Parathyroid adenoma (tissue), 2 donors: ENCODE results near the gene CLIC3.

Experiments used
- H2AFZ ChIP-seq: fragments of 300-600 bp; sonication (generic); one replicate; pipeline ENCODE4 v1.7.0; 2017; ENCODE audit warnings: antibody characterized with exemption, mild to moderate bottlenecking
- H3K27ac ChIP-seq: fragments of 300-600 bp; sonication (generic); one replicate; pipeline ENCODE4 v1.7.0; 2017
- H3K27me3 ChIP-seq: fragments of 300-600 bp; sonication (generic); one replicate; pipeline ENCODE4 v1.7.0; 2017; ENCODE audit warnings: low read length; ENCODE audit not compliant: control insufficient read depth, insufficient read depth
- H3K36me3 ChIP-seq: fragments of 300-600 bp; sonication (generic); one replicate; pipeline ENCODE4 v1.7.0; 2017; ENCODE audit warnings: low read length; ENCODE audit not compliant: control insufficient read depth, insufficient read depth
- H3K4me1 ChIP-seq: fragments of 300-600 bp; sonication (generic); one replicate; pipeline ENCODE4 v1.7.0; 2017; ENCODE audit warnings: control low read depth
- H3K4me2 ChIP-seq: fragments of 300-600 bp; sonication (generic); one replicate; pipeline ENCODE4 v1.7.0; 2017; ENCODE audit warnings: low read length
- H3K4me3 ChIP-seq: fragments of 300-600 bp; sonication (generic); one replicate; pipeline ENCODE4 v1.7.0; 2017; ENCODE audit warnings: low read depth, low read length
- H3K79me2 ChIP-seq: fragments of 300-600 bp; sonication (generic); one replicate; pipeline ENCODE4 v1.7.0; 2017; ENCODE audit warnings: control low read depth
- H3K9ac ChIP-seq: fragments of 300-600 bp; sonication (generic); one replicate; pipeline ENCODE4 v1.7.0; 2017; ENCODE audit warnings: mild to moderate bottlenecking
- H3K9me3 ChIP-seq: fragments of 300-600 bp; sonication (generic); one replicate; pipeline ENCODE4 v1.7.0; 2017; ENCODE audit warnings: low read length; ENCODE audit not compliant: control insufficient read depth
- CTCF ChIP-seq: fragments of 300-600 bp; sonication (generic); IDR thresholded peaks from one replicate; pipeline ENCODE4 v1.7.0; 2017; ENCODE audit warnings: antibody characterized with exemption, mild to moderate bottlenecking
- donor health status: primary hyperparathyroidism.

CLIC3 gene

GRCh38 chr9:137014776-137015539, 18.6 kb upstream of the CLIC3 start:
- H3K36me3 ChIP-seq: no peaks in the 10 kb centered on the region
- H3K27me3 ChIP-seq: no peaks in the 10 kb centered on the region
- H3K9me3 ChIP-seq: no peaks in the 10 kb centered on the region
- no peaks in the 10 kb centered on the region for H3K79me2 ChIP-seq
- H3K4me1 ChIP-seq: no peaks in the 10 kb centered on the region
- H3K4me2 ChIP-seq: no peak overlapping the region
- no peak overlapping the region for H2AFZ ChIP-seq
- no peak overlapping the region for H3K9ac ChIP-seq
- no peak for TF ChIP-seq CTCF
- no peak overlapping the region for H3K27ac ChIP-seq
- H3K4me3 ChIP-seq: no peak overlapping the region

GRCh38 chr9:137014166-137014565, 17.8 kb upstream of the CLIC3 start:
- Histone ChIP-seq H3K36me3 (no peaks in the 10 kb centered on the region), H3K4me3 (no peak overlapping the region), H3K27ac (no peak overlapping the region), H3K79me2 (no peaks in the 10 kb centered on the region), H3K27me3 (no peaks in the 10 kb centered on the region), H3K4me2 (no peak overlapping the region), H2AFZ (no peak overlapping the region), H3K4me1 (no peaks in the 10 kb centered on the region), H3K9me3 (no peaks in the 10 kb centered on the region), H3K9ac (no peak overlapping the region)
- TF ChIP-seq CTCF: no peak

- no peaks in the 10 kb centered on the region for H3K4me1 ChIP-seq
- H3K9ac ChIP-seq: no peak overlapping the region
- H3K36me3 ChIP-seq: no peaks in the 10 kb centered on the region
- H3K27ac ChIP-seq: no peak overlapping the region
- no peak for TF ChIP-seq CTCF
- H3K4me2 ChIP-seq: no peak overlapping the region
- no peaks in the 10 kb centered on the region for H3K27me3 ChIP-seq
- H3K4me3 ChIP-seq: no peak overlapping the region
- H3K79me2 ChIP-seq: no peaks in the 10 kb centered on the region
- H2AFZ ChIP-seq: no peak overlapping the region
- no peaks in the 10 kb centered on the region for H3K9me3 ChIP-seq
These were observed 17.2 kb upstream of the CLIC3 start for GRCh38 chr9:137013571-137013940.

GRCh38 chr9:137012694-137013570, 16.6 kb upstream of the CLIC3 start:
- Histone ChIP-seq H2AFZ (no peak overlapping the region), H3K27me3 (no peaks in the 10 kb centered on the region), H3K4me2 (no peak overlapping the region), H3K79me2 (no peaks in the 10 kb centered on the region), H3K4me1 (no peaks in the 10 kb centered on the region), H3K27ac (no peak overlapping the region), H3K4me3 (no peak overlapping the region), H3K36me3 (no peaks in the 10 kb centered on the region), H3K9me3 (no peaks in the 10 kb centered on the region), H3K9ac (no peak overlapping the region)
- no peak for TF ChIP-seq CTCF
